ENCODE results near the gene PDE4B.
"Not testable (repeated sequence)": the region's sequence is repeated elsewhere in the genome, so short reads cannot be mapped to it uniquely, and the experiment has no call there.

PDE4B gene

GRCh38 chr1:65952696-65953095, 160.0 kb downstream of the PDE4B start:
- no peak for DNase-seq

- DNase-seq = no peak
Observed at GRCh38 chr1:65953170-65953569, 160.5 kb downstream of the PDE4B start.

GRCh38 chr1:65955071-65955470, 162.4 kb downstream of the PDE4B start:
- peak in 1 of 58 donors; percentile 14 for DNase-seq

GRCh38 chr1:65955503-65955902, 162.8 kb downstream of the PDE4B start:
- no peak for DNase-seq

- peak in 4 of 58 donors; percentile 5 to 71 (median 26) for DNase-seq
Observed at GRCh38 chr1:65958561-65959350, 166.1 kb downstream of the PDE4B start.

- no peak for DNase-seq
Observed at GRCh38 chr1:65959896-65960567, 167.3 kb downstream of the PDE4B start.

GRCh38 chr1:65963156-65963888, 170.6 kb downstream of the PDE4B start:
- peak in 9 of 58 donors; percentile 2 to 51 (median 27) for DNase-seq

- DNase-seq = no peak
Observed at GRCh38 chr1:65964123-65964522, 171.4 kb downstream of the PDE4B start.

GRCh38 chr1:65965112-65965996, 172.7 kb downstream of the PDE4B start:
- DNase-seq = peak in 1 of 58 donors; percentile 28

GRCh38 chr1:65967492-65967891, 174.8 kb downstream of the PDE4B start:
- not testable (repeated sequence) for DNase-seq

- no peak for DNase-seq
Observed at GRCh38 chr1:65971547-65971946, 178.9 kb downstream of the PDE4B start.

- DNase-seq = no peak
Observed at GRCh38 chr1:65975708-65976107, 183.0 kb downstream of the PDE4B start.

GRCh38 chr1:65979136-65980044, 186.7 kb downstream of the PDE4B start:
- peak in 46 of 58 donors; percentile 5 to 92 (median 62) for DNase-seq

GRCh38 chr1:65980237-65980636, 187.5 kb downstream of the PDE4B start:
- DNase-seq = no peak

- no peak for DNase-seq
Observed at GRCh38 chr1:65983500-65983899, 190.8 kb downstream of the PDE4B start.

- DNase-seq = peak in 3 of 58 donors; percentile 26 to 41 (median 39)
Observed at GRCh38 chr1:65985393-65986066, 192.8 kb downstream of the PDE4B start.

- no peak for DNase-seq
Observed at GRCh38 chr1:65986146-65986545, 193.5 kb downstream of the PDE4B start.

- no peak for DNase-seq
Observed at GRCh38 chr1:65990161-65990560, 197.5 kb downstream of the PDE4B start.

- DNase-seq = peak in 2 of 58 donors; percentile 19 to 44
Observed at GRCh38 chr1:65991694-65992093, 199.0 kb downstream of the PDE4B start.

All from anterior cingulate cortex (tissue), 58 donors.